Measurements from ENCODE around the gene KIF15.

The KIF15 gene

GRCh38 chr3:44761424-44762169 is at the start of gene KIF15, which contains the start of gene KIAA1143:
Gene KIF15 (plus strand): TSS chr3:44761794. CDS start chr3:44761866, 72 bp downstream.
Gene KIAA1143 (minus strand): TSS chr3:44761619. CDS start chr3:44761602, 17 bp downstream.
- peak within 1 kb of the TSS; percentile 96 for H3K4me3 Mint-ChIP-seq
- no peaks in the 10 kb centered on the region for H3K27me3 Mint-ChIP-seq
- H3K9me3 Mint-ChIP-seq = peaks cover 25% of the 10 kb centered on the region
- peaks cover 77% of the 10 kb centered on the region for H3K36me3 Mint-ChIP-seq (ENCODE audit: low read depth)
- H3K4me1 Mint-ChIP-seq (ENCODE audit: low read depth) = peaks cover 45% of the 10 kb centered on the region
- peak within 1 kb of the TSS; percentile 91 for H3K27ac Mint-ChIP-seq

GRCh38 chr3:44712455-44713075 is 49.0 kb upstream of the KIF15 start, which contains the start of gene ZNF502:
Gene ZNF502 (plus strand): TSS chr3:44712660. CDS start chr3:44720262, 7,602 bp downstream.
- Mint-ChIP-seq H3K4me3 (peak within 1 kb of the TSS; percentile 85), H3K4me1 (ENCODE audit: low read depth) (peaks cover 15% of the 10 kb centered on the region), H3K27ac (peak within 1 kb of the TSS; percentile 61), H3K36me3 (ENCODE audit: low read depth) (peaks cover 38% of the 10 kb centered on the region), H3K27me3 (peaks cover 34% of the 10 kb centered on the region), H3K9me3 (peaks cover 47% of the 10 kb centered on the region)

- H3K4me1 Mint-ChIP-seq (ENCODE audit: low read depth) = no peaks in the 10 kb centered on the region
- no peak overlapping the region for H3K4me3 Mint-ChIP-seq
- peaks cover 58% of the 10 kb centered on the region for H3K9me3 Mint-ChIP-seq
- no peak overlapping the region for H3K27ac Mint-ChIP-seq
- H3K36me3 Mint-ChIP-seq (ENCODE audit: low read depth) = peaks cover 71% of the 10 kb centered on the region
- H3K27me3 Mint-ChIP-seq = no peaks in the 10 kb centered on the region
Measured at GRCh38 chr3:44721231-44722102, 40.1 kb upstream of the KIF15 start.

- Mint-ChIP-seq H3K27me3 (no peaks in the 10 kb centered on the region), H3K4me3 (no peak overlapping the region), H3K4me1 (ENCODE audit: low read depth) (no peaks in the 10 kb centered on the region), H3K27ac (no peak overlapping the region), H3K9me3 (peaks cover 54% of the 10 kb centered on the region), H3K36me3 (ENCODE audit: low read depth) (peaks cover 65% of the 10 kb centered on the region)
Measured at GRCh38 chr3:44722103-44722401, 39.5 kb upstream of the KIF15 start.

GRCh38 chr3:44729384-44729910 is 32.1 kb upstream of the KIF15 start, which contains the start of gene ZNF501:
Gene ZNF501 (plus strand): TSS chr3:44729635. CDS start chr3:44734422, 4,787 bp downstream.
- peaks cover 62% of the 10 kb centered on the region for H3K36me3 Mint-ChIP-seq (ENCODE audit: low read depth)

GRCh38 chr3:44734646-44735168 is 26.9 kb upstream of the KIF15 start:
- Mint-ChIP-seq H3K4me1 (ENCODE audit: low read depth) (peaks cover 5% of the 10 kb centered on the region), H3K36me3 (ENCODE audit: low read depth) (peaks cover 70% of the 10 kb centered on the region), H3K27me3 (no peaks in the 10 kb centered on the region), H3K27ac (no peak overlapping the region), H3K9me3 (peaks cover 71% of the 10 kb centered on the region), H3K4me3 (no peak overlapping the region)

More at GRCh38 chr3:44729384-44729910, 32.1 kb upstream of the KIF15 start, which contains the start of gene ZNF501:
- Mint-ChIP-seq H3K27me3 (no peaks in the 10 kb centered on the region), H3K9me3 (peaks cover 70% of the 10 kb centered on the region), H3K4me3 (peak within 1 kb of the TSS; percentile 90), H3K27ac (peak within 1 kb of the TSS; percentile 67), H3K4me1 (ENCODE audit: low read depth) (peaks cover 14% of the 10 kb centered on the region)

GRCh38 chr3:44761101-44761423 is 532 bp upstream of the KIF15 start:
- Mint-ChIP-seq H3K27me3 (no peaks in the 10 kb centered on the region), H3K4me3 (peak overlapping the region; percentile 96), H3K36me3 (ENCODE audit: low read depth) (peaks cover 77% of the 10 kb centered on the region), H3K4me1 (ENCODE audit: low read depth) (peaks cover 45% of the 10 kb centered on the region), H3K27ac (peak overlapping the region; percentile 91), H3K9me3 (peaks cover 25% of the 10 kb centered on the region)

- Mint-ChIP-seq H3K4me1 (ENCODE audit: low read depth) (peaks cover 43% of the 10 kb centered on the region), H3K27me3 (no peaks in the 10 kb centered on the region), H3K9me3 (peaks cover 23% of the 10 kb centered on the region), H3K36me3 (ENCODE audit: low read depth) (peaks cover 75% of the 10 kb centered on the region), H3K4me3 (peak overlapping the region; percentile 96), H3K27ac (peak overlapping the region; percentile 91)
Measured at GRCh38 chr3:44762170-44762677, 630 bp downstream of the KIF15 start.

GRCh38 chr3:44762690-44763089 is 1.1 kb downstream of the KIF15 start:
- Mint-ChIP-seq H3K27me3 (no peaks in the 10 kb centered on the region), H3K27ac (peak overlapping the region; percentile 91), H3K4me1 (ENCODE audit: low read depth) (peaks cover 38% of the 10 kb centered on the region), H3K36me3 (ENCODE audit: low read depth) (peaks cover 75% of the 10 kb centered on the region), H3K9me3 (peaks cover 19% of the 10 kb centered on the region), H3K4me3 (peak overlapping the region; percentile 96)

- Mint-ChIP-seq H3K4me1 (ENCODE audit: low read depth) (peaks cover 25% of the 10 kb centered on the region), H3K27me3 (no peaks in the 10 kb centered on the region), H3K36me3 (ENCODE audit: low read depth) (peaks cover 71% of the 10 kb centered on the region), H3K27ac (no peak overlapping the region), H3K4me3 (no peak overlapping the region), H3K9me3 (peaks cover 6% of the 10 kb centered on the region)
Measured at GRCh38 chr3:44764248-44764647, 2.7 kb downstream of the KIF15 start.

- Mint-ChIP-seq H3K36me3 (ENCODE audit: low read depth) (peaks cover 83% of the 10 kb centered on the region), H3K27me3 (no peaks in the 10 kb centered on the region), H3K9me3 (peaks cover 21% of the 10 kb centered on the region), H3K4me3 (no peak overlapping the region), H3K27ac (no peak overlapping the region), H3K4me1 (ENCODE audit: low read depth) (no peaks in the 10 kb centered on the region)
Measured at GRCh38 chr3:44771424-44772098, 10.0 kb downstream of the KIF15 start.

- Mint-ChIP-seq H3K27me3 (no peaks in the 10 kb centered on the region), H3K36me3 (ENCODE audit: low read depth) (peaks cover 82% of the 10 kb centered on the region), H3K27ac (no peak overlapping the region), H3K4me3 (no peak overlapping the region), H3K9me3 (peaks cover 21% of the 10 kb centered on the region), H3K4me1 (ENCODE audit: low read depth) (no peaks in the 10 kb centered on the region)
Measured at GRCh38 chr3:44772099-44772442, 10.5 kb downstream of the KIF15 start.

GRCh38 chr3:44782891-44783290 is 21.3 kb downstream of the KIF15 start:
- Mint-ChIP-seq H3K27me3 (no peaks in the 10 kb centered on the region), H3K36me3 (ENCODE audit: low read depth) (peaks cover 63% of the 10 kb centered on the region), H3K27ac (no peak overlapping the region), H3K4me3 (no peak overlapping the region), H3K4me1 (ENCODE audit: low read depth) (no peaks in the 10 kb centered on the region), H3K9me3 (no peaks in the 10 kb centered on the region)

- no peaks in the 10 kb centered on the region for H3K27me3 Mint-ChIP-seq
Measured at GRCh38 chr3:44795197-44795596, 33.6 kb downstream of the KIF15 start.

More at GRCh38 chr3:44795197-44795596, 33.6 kb downstream of the KIF15 start:
- H3K27ac Mint-ChIP-seq = no peak overlapping the region
- H3K4me3 Mint-ChIP-seq = no peak overlapping the region
- peaks cover 3% of the 10 kb centered on the region for H3K9me3 Mint-ChIP-seq
- no peaks in the 10 kb centered on the region for H3K4me1 Mint-ChIP-seq (ENCODE audit: low read depth)
- H3K36me3 Mint-ChIP-seq (ENCODE audit: low read depth) = peaks cover 55% of the 10 kb centered on the region

Measured in stimulated activated naive CD8-positive, alpha-beta T cell treated with anti-CD3 and anti-CD28 coated beads, Interleukin-15, Interleukin-2, amounts not matched to agents 100 ng/mL and 50 ng/mL, for 24 hours (primary cell).